ENCODE data around the gene AGAP5. TPM values are rescaled to one million over a fixed set of nuclear protein-coding genes. Genes with fewer than 3 reads are reported as not detected.

AGAP5 gene
- total and polyA plus RNA-seq, 10 of the 15 experiments (the other 5 are each of a cell fraction or from before 2014, with no cell fraction given): 0.68 to 8.5 (median 6.7) TPM; not detected in 1

- no peaks in the 10 kb centered on the region for H3K9me3 ChIP-seq (replicated peaks; ENCODE audit: control insufficient read depth, insufficient read depth, low read length)
- peak overlapping the region; percentile 72 for H3K9ac ChIP-seq (ENCODE audit: control insufficient read depth, insufficient read depth, low read length)
- RAD21 ChIA-PET (ENCODE audit: unreplicated experiment): interaction anchor here (0.6 to 7.3 kb wide), 11 partner anchors 19 to 362 kb away, joined by 3 to 33 read pairs (median 3); partner anchors contain the start of genes CFAP70, CHCHD1 and PPP3CB
- H2AFZ ChIP-seq (ENCODE audit: control insufficient read depth, low read depth, low read length): peak overlapping the region; percentile 91
- DNase-seq (ENCODE audit: low read depth, low spot score) (no peak), ATAC-seq (peak; percentile 78), FAIRE-seq (no peak)
- POLR2A ChIA-PET: interaction anchor here (0.5 to 1.6 kb wide), 8 partner anchors 9 to 377 kb away, joined by 3 to 7 read pairs (median 3); no protein-coding TSS in a partner anchor
- SMC1A ChIA-PET (ENCODE audit: uncharacterized antibody, unreplicated experiment): interaction anchor here (0.5 to 6.6 kb wide), 7 partner anchors 19 to 578 kb away, joined by 3 to 38 read pairs (median 4); partner anchors contain the start of gene USP54
- no peak overlapping the region; the same call in 1 of the 2 replicates for H3K27ac ChIP-seq (ENCODE audit: control insufficient read depth, insufficient read depth)
- TSS peak; percentile 54 for BruUV-seq (replicated peaks)
- intact Hi-C loops (cut with micrococcal nuclease; ENCODE audit: unreplicated experiment): loop anchor here (5.0 kb wide), 1 partner anchor 98 kb away; no protein-coding TSS in a partner anchor
- 1% methylated on average over 38 of the region's 46 CpGs for WGBS (ENCODE audit: insufficient coverage, insufficient replicate concordance, low lambda C conversion rate, missing lambda C conversion rate)
- H3K4me3 ChIP-seq: peak overlapping the region; percentile 87; the same call in 1 of the 2 replicates
- peaks cover 5% of the 10 kb centered on the region for H3K4me1 ChIP-seq (ENCODE audit: control insufficient read depth, insufficient read depth, low read length)
- no peak for TF ChIP-seq ZNF217 (IDR thresholded peaks at IDR 0.05)
- TF ChIP-seq TCF3 (IDR thresholded peaks at IDR 0.05; ENCODE audit: borderline replicate concordance, insufficient read depth, low read depth, low read length): no peak
- no peak for TF ChIP-seq RB1 (IDR thresholded peaks at IDR 0.05; ENCODE audit: borderline replicate concordance)
- TF ChIP-seq HCFC1 (IDR thresholded peaks at IDR 0.05; ENCODE audit: low read length): no peak
- TF ChIP-seq IKZF2 (IDR thresholded peaks at IDR 0.05): peak in 1 of 2 experiments; percentile 16; a peak in 1 of 4 replicates
- TF ChIP-seq IKZF1 (conservative IDR thresholded peaks at IDR 0.05): 0 out of 2 replicates have a peak, but pooled peaks have one; percentile 13
- 0 out of 2 replicates have a peak, but pooled peaks have one; percentile 43 for TF ChIP-seq NKRF (conservative IDR thresholded peaks at IDR 0.05)
- TF ChIP-seq NR2F1 (conservative IDR thresholded peaks at IDR 0.05): no peak
- 0 out of 2 replicates have a peak, but pooled peaks have one; percentile 9 for TF ChIP-seq NBN (IDR thresholded peaks at IDR 0.05)
- no peaks in the 10 kb centered on the region for H3K27me3 ChIP-seq (replicated peaks in 1 of 2; ENCODE audit: control insufficient read depth in 2 of 2, insufficient read depth in 2 of 2, low read length in 1 of 2)
- H4K20me1 ChIP-seq (ENCODE audit: control insufficient read depth, insufficient read depth): no peaks in the 10 kb centered on the region
- H3K79me2 ChIP-seq (ENCODE audit: control insufficient read depth, insufficient read depth, low read length): peaks cover 10% of the 10 kb centered on the region
- in situ Hi-C loops (cut with MboI): no loop called here
- no peaks in the 10 kb centered on the region for H3K36me3 ChIP-seq (ENCODE audit: control insufficient read depth in 2 of 2, insufficient read depth in 2 of 2, low read length in 1 of 2)
- CTCF ChIA-PET: interaction anchor here (0.6 to 3.7 kb wide), 6 partner anchors 19 to 255 kb away, joined by 3 to 20 read pairs (median 3); no protein-coding TSS in a partner anchor
- H3K4me2 ChIP-seq (ENCODE audit: control insufficient read depth, insufficient read depth): peak overlapping the region; percentile 58
Observed at GRCh38 chr10:73625004-73625883, 72.7 kb downstream of the AGAP5 start.

Small RNAs within 50 kb of the gene (small RNA-seq; reads per million reads assigned to genes)
- gene AC022400.4: not detected
- not detected for gene RNA5SP320

Other genes with a start within 250 kb of the AGAP5 start
Only the 7 nearest of the 10 such genes appear.
- 4.1 and 5.7 TPM in 2 replicates for gene USP54, start 106.8 kb downstream of the AGAP5 start, total RNA-seq (2014; rRNA removed)
- 4.9 and 5.4 TPM in 2 replicates for gene USP54, start 106.8 kb downstream of the AGAP5 start, total RNA-seq (2014; rRNA removed; fragmentation: Illumina TruSeq; extraction: Trizol)
- gene USP54, start 106.8 kb downstream of the AGAP5 start, total RNA-seq (2021): 7.0 and 9.5 TPM in 2 replicates
- gene USP54, start 106.8 kb downstream of the AGAP5 start, polyA plus RNA-seq (2011; rRNA removed): 10.3 and 10.5 TPM in 2 replicates
- gene USP54, start 106.8 kb downstream of the AGAP5 start, polyA plus RNA-seq (2014; fragmentation: Illumina TruSeq; extraction: Trizol): 5.6 and 8.8 TPM in 2 replicates
- gene USP54, start 106.8 kb downstream of the AGAP5 start, polyA plus RNA-seq (2014; fragmentation: Nextera tagmentation; extraction: Ambion mirVana): 1 to 10 TPM in 1 of 2 experiments, under 1 TPM in 1; 0.93 to 1.7 TPM
- gene USP54, start 106.8 kb downstream of the AGAP5 start, polyA plus RNA-seq (2014; rRNA removed): 3.9 and 4.7 TPM in 2 replicates
- gene USP54, start 106.8 kb downstream of the AGAP5 start, polyA plus RNA-seq (2016; fragmentation: Nextera tagmentation; extraction: Ambion mirVana): 1 to 10 TPM; 3.9 to 6.3 TPM
- gene MYOZ1, start 56.6 kb downstream of the AGAP5 start, total RNA-seq (2014; rRNA removed): 0.54 and 0.56 TPM in 2 replicates
- 0.58 and 0.78 TPM in 2 replicates for gene MYOZ1, start 56.6 kb downstream of the AGAP5 start, total RNA-seq (2014; rRNA removed; fragmentation: Illumina TruSeq; extraction: Trizol)
- gene MYOZ1, start 56.6 kb downstream of the AGAP5 start, total RNA-seq (2021): 0.66 and 0.67 TPM in 2 replicates
- gene MYOZ1, start 56.6 kb downstream of the AGAP5 start, polyA plus RNA-seq (2011; rRNA removed): 0.05 and 0.07 TPM in 2 replicates
- 0.46 and 0.78 TPM in 2 replicates for gene MYOZ1, start 56.6 kb downstream of the AGAP5 start, polyA plus RNA-seq (2014; fragmentation: Illumina TruSeq; extraction: Trizol)
- under 1 TPM; 0.11 to 0.35 TPM for gene MYOZ1, start 56.6 kb downstream of the AGAP5 start, polyA plus RNA-seq (2014; fragmentation: Nextera tagmentation; extraction: Ambion mirVana)
- 0.95 and 1.5 TPM in 2 replicates for gene MYOZ1, start 56.6 kb downstream of the AGAP5 start, polyA plus RNA-seq (2014; rRNA removed)
- 1 to 10 TPM; 1.3 to 2.0 TPM for gene MYOZ1, start 56.6 kb downstream of the AGAP5 start, polyA plus RNA-seq (2016; fragmentation: Nextera tagmentation; extraction: Ambion mirVana)
- 0.33 and 0.40 TPM in 2 replicates for gene SYNPO2L, start 42.1 kb downstream of the AGAP5 start, total RNA-seq (2014; rRNA removed)
- 0.45 and 0.46 TPM in 2 replicates for gene SYNPO2L, start 42.1 kb downstream of the AGAP5 start, total RNA-seq (2014; rRNA removed; fragmentation: Illumina TruSeq; extraction: Trizol)
- 2.3 and 2.6 TPM in 2 replicates for gene SYNPO2L, start 42.1 kb downstream of the AGAP5 start, total RNA-seq (2021)
- 0.01 TPM in 1 of 2 replicates, not detected in the other for gene SYNPO2L, start 42.1 kb downstream of the AGAP5 start, polyA plus RNA-seq (2011; rRNA removed)
- 1.2 and 1.3 TPM in 2 replicates for gene SYNPO2L, start 42.1 kb downstream of the AGAP5 start, polyA plus RNA-seq (2014; fragmentation: Illumina TruSeq; extraction: Trizol)
- under 1 TPM; 0.08 to 0.33 TPM for gene SYNPO2L, start 42.1 kb downstream of the AGAP5 start, polyA plus RNA-seq (2014; fragmentation: Nextera tagmentation; extraction: Ambion mirVana)
- gene SYNPO2L, start 42.1 kb downstream of the AGAP5 start, polyA plus RNA-seq (2014; rRNA removed): 0.90 TPM in 2 replicates
- gene SYNPO2L, start 42.1 kb downstream of the AGAP5 start, polyA plus RNA-seq (2016; fragmentation: Nextera tagmentation; extraction: Ambion mirVana): 1 to 10 TPM in 1 of 2 experiments, under 1 TPM in 1; 0.73 to 1.3 TPM
- 96.9 and 117 TPM in 2 replicates for gene SEC24C, start 46.3 kb upstream of the AGAP5 start, total RNA-seq (2014; rRNA removed)
- gene SEC24C, start 46.3 kb upstream of the AGAP5 start, total RNA-seq (2014; rRNA removed; fragmentation: Illumina TruSeq; extraction: Trizol): 43.4 and 48.2 TPM in 2 replicates
- 91.7 and 99.9 TPM in 2 replicates for gene SEC24C, start 46.3 kb upstream of the AGAP5 start, total RNA-seq (2021)
- gene SEC24C, start 46.3 kb upstream of the AGAP5 start, polyA plus RNA-seq (2011; rRNA removed): 52.3 and 110 TPM in 2 replicates
- gene SEC24C, start 46.3 kb upstream of the AGAP5 start, polyA plus RNA-seq (2014; fragmentation: Illumina TruSeq; extraction: Trizol): 67.7 and 81.5 TPM in 2 replicates
- gene SEC24C, start 46.3 kb upstream of the AGAP5 start, polyA plus RNA-seq (2014; fragmentation: Nextera tagmentation; extraction: Ambion mirVana): 10 to 100 TPM; 12.7 to 18.8 TPM
- 73.6 and 82.1 TPM in 2 replicates for gene SEC24C, start 46.3 kb upstream of the AGAP5 start, polyA plus RNA-seq (2014; rRNA removed)
- 10 to 100 TPM; 71.3 to 74.1 TPM for gene SEC24C, start 46.3 kb upstream of the AGAP5 start, polyA plus RNA-seq (2016; fragmentation: Nextera tagmentation; extraction: Ambion mirVana)
- gene CHCHD1, start 83.9 kb upstream of the AGAP5 start, total RNA-seq (2014; rRNA removed): 74.3 and 77.4 TPM in 2 replicates
- 42.8 and 47.5 TPM in 2 replicates for gene CHCHD1, start 83.9 kb upstream of the AGAP5 start, total RNA-seq (2014; rRNA removed; fragmentation: Illumina TruSeq; extraction: Trizol)
- 35.0 and 36.9 TPM in 2 replicates for gene CHCHD1, start 83.9 kb upstream of the AGAP5 start, total RNA-seq (2021)
- 56.7 and 69.0 TPM in 2 replicates for gene CHCHD1, start 83.9 kb upstream of the AGAP5 start, polyA plus RNA-seq (2011; rRNA removed)
- gene CHCHD1, start 83.9 kb upstream of the AGAP5 start, polyA plus RNA-seq (2014; fragmentation: Illumina TruSeq; extraction: Trizol): 25.3 and 42.4 TPM in 2 replicates
- 10 to 100 TPM; 69.5 to 81.4 TPM for gene CHCHD1, start 83.9 kb upstream of the AGAP5 start, polyA plus RNA-seq (2014; fragmentation: Nextera tagmentation; extraction: Ambion mirVana)
- 70.4 and 79.4 TPM in 2 replicates for gene CHCHD1, start 83.9 kb upstream of the AGAP5 start, polyA plus RNA-seq (2014; rRNA removed)
- gene CHCHD1, start 83.9 kb upstream of the AGAP5 start, polyA plus RNA-seq (2016; fragmentation: Nextera tagmentation; extraction: Ambion mirVana): 100 to 1,000 TPM; 127 to 132 TPM
- gene ZSWIM8, start 87.5 kb upstream of the AGAP5 start, total RNA-seq (2014; rRNA removed): 23.9 and 30.8 TPM in 2 replicates
- gene ZSWIM8, start 87.5 kb upstream of the AGAP5 start, total RNA-seq (2014; rRNA removed; fragmentation: Illumina TruSeq; extraction: Trizol): 16.4 and 18.7 TPM in 2 replicates
- 45.4 and 47.9 TPM in 2 replicates for gene ZSWIM8, start 87.5 kb upstream of the AGAP5 start, total RNA-seq (2021)
- 17.5 and 44.6 TPM in 2 replicates for gene ZSWIM8, start 87.5 kb upstream of the AGAP5 start, polyA plus RNA-seq (2011; rRNA removed)
- gene ZSWIM8, start 87.5 kb upstream of the AGAP5 start, polyA plus RNA-seq (2014; fragmentation: Illumina TruSeq; extraction: Trizol): 15.3 and 31.5 TPM in 2 replicates
- gene ZSWIM8, start 87.5 kb upstream of the AGAP5 start, polyA plus RNA-seq (2014; fragmentation: Nextera tagmentation; extraction: Ambion mirVana): 1 to 10 TPM; 7.8 to 8.5 TPM
- 47.1 and 48.8 TPM in 2 replicates for gene ZSWIM8, start 87.5 kb upstream of the AGAP5 start, polyA plus RNA-seq (2014; rRNA removed)
- 10 to 100 TPM; 14.0 to 15.1 TPM for gene ZSWIM8, start 87.5 kb upstream of the AGAP5 start, polyA plus RNA-seq (2016; fragmentation: Nextera tagmentation; extraction: Ambion mirVana)
- gene NDST2, start 113.5 kb upstream of the AGAP5 start, total RNA-seq (2014; rRNA removed): 18.0 and 18.8 TPM in 2 replicates
- gene NDST2, start 113.5 kb upstream of the AGAP5 start, total RNA-seq (2014; rRNA removed; fragmentation: Illumina TruSeq; extraction: Trizol): 8.9 and 10.1 TPM in 2 replicates
- 34.3 and 35.2 TPM in 2 replicates for gene NDST2, start 113.5 kb upstream of the AGAP5 start, total RNA-seq (2021)
- gene NDST2, start 113.5 kb upstream of the AGAP5 start, polyA plus RNA-seq (2011; rRNA removed): 23.8 and 31.1 TPM in 2 replicates
- gene NDST2, start 113.5 kb upstream of the AGAP5 start, polyA plus RNA-seq (2014; fragmentation: Illumina TruSeq; extraction: Trizol): 16.6 and 22.6 TPM in 2 replicates
- 1 to 10 TPM; 2.2 to 3.0 TPM for gene NDST2, start 113.5 kb upstream of the AGAP5 start, polyA plus RNA-seq (2014; fragmentation: Nextera tagmentation; extraction: Ambion mirVana)
- 31.3 and 34.7 TPM in 2 replicates for gene NDST2, start 113.5 kb upstream of the AGAP5 start, polyA plus RNA-seq (2014; rRNA removed)
- 10 to 100 TPM; 22.7 to 24.0 TPM for gene NDST2, start 113.5 kb upstream of the AGAP5 start, polyA plus RNA-seq (2016; fragmentation: Nextera tagmentation; extraction: Ambion mirVana)